Thyroid gland (tissue), 4 donors: ENCODE data around the gene FAM98A.

Source experiments
- CTCF ChIP-seq, 6 experiments: fragments of 200-600 bp in 3 of 6; fragments of 450-650 bp in 3 of 6; sonication (generic) in 3 of 6; IDR thresholded peaks; one replicate each; pipeline ENCODE4 v1.5.1; 2016 to 2019; ENCODE audit warnings: antibody characterized with exemption in 6 of 6, mild to moderate bottlenecking in 2 of 6, inconsistent platforms in 1 of 6, moderate library complexity in 1 of 6
- POLR2A ChIP-seq, 2 donors: fragments of 450-650 bp; IDR thresholded peaks; one replicate each; pipeline ENCODE4 v1.6.1; 2017; ENCODE audit warnings: antibody characterized with exemption in 2 of 2, mild to moderate bottlenecking in 2 of 2, moderate library complexity in 1 of 2

- TF ChIP-seq POLR2A (IDR thresholded peaks at IDR 0.05) (no peak), CTCF (IDR thresholded peaks at IDR 0.05) (no peak)
These were observed 29.1 kb upstream of the FAM98A start for GRCh38 chr2:33628031-33628827.
